ENCODE data around the gene COX8C. TPM values are rescaled to one million over a fixed set of nuclear protein-coding genes. Genes with fewer than 3 reads are reported as not detected.
"Not testable (repeated sequence)": the region's sequence is repeated elsewhere in the genome, so short reads cannot be mapped to it uniquely, and the experiment has no call there.

COX8C gene
- total and polyA plus RNA-seq, 2 experiments from 2014 or later, result 0.56 TPM; not detected in 1

- H3K4me1 ChIP-seq (ENCODE audit: low read depth), result peaks cover 5% of the 10 kb centered on the region
- no peak for DNase-seq (ENCODE audit: low read depth in 1 of 2, low spot score in 1 of 2)
- H3K27me3 ChIP-seq, result no peaks in the 10 kb centered on the region
- H3K27ac ChIP-seq, result no peak overlapping the region
- no peak overlapping the region for H3K4me3 ChIP-seq
- H3K9me3 ChIP-seq (ENCODE audit: low read depth), result no peaks in the 10 kb centered on the region
- no peak for TF ChIP-seq CTCF (IDR thresholded peaks at IDR 0.05; ENCODE audit: low read depth, low read length)
- H3K36me3 ChIP-seq, result no peaks in the 10 kb centered on the region
These were observed 32.8 kb downstream of the COX8C start for GRCh38 chr14:93379831-93380230.

GRCh38 chr14:93381644-93382043 is 34.7 kb downstream of the COX8C start:
- H3K27me3 ChIP-seq, result no peaks in the 10 kb centered on the region
- no peak for TF ChIP-seq CTCF (IDR thresholded peaks at IDR 0.05; ENCODE audit: low read depth, low read length)
- no peak overlapping the region for H3K4me3 ChIP-seq
- H3K36me3 ChIP-seq, result no peaks in the 10 kb centered on the region
- peaks cover 5% of the 10 kb centered on the region for H3K4me1 ChIP-seq (ENCODE audit: low read depth)
- H3K9me3 ChIP-seq (ENCODE audit: low read depth), result no peaks in the 10 kb centered on the region
- DNase-seq (ENCODE audit: low read depth in 1 of 2, low spot score in 1 of 2), result peak in 1 of 2 donors; percentile 57
- peak overlapping the region; percentile 28 for H3K27ac ChIP-seq

- H3K27ac ChIP-seq; H3K36me3 ChIP-seq; DNase-seq (ENCODE audit: low read depth in 1 of 2, low spot score in 1 of 2); H3K4me3 ChIP-seq; H3K4me1 ChIP-seq (ENCODE audit: low read depth); H3K9me3 ChIP-seq (ENCODE audit: low read depth); H3K27me3 ChIP-seq: not testable (repeated sequence)
These were observed 37.3 kb downstream of the COX8C start for GRCh38 chr14:93384256-93384655.

GRCh38 chr14:93395231-93395630 is 48.2 kb downstream of the COX8C start:
- no peaks in the 10 kb centered on the region for H3K27me3 ChIP-seq
- no peak overlapping the region for H3K4me3 ChIP-seq
- H3K36me3 ChIP-seq, result no peaks in the 10 kb centered on the region
- H3K9me3 ChIP-seq (ENCODE audit: low read depth), result no peaks in the 10 kb centered on the region
- TF ChIP-seq CTCF (IDR thresholded peaks at IDR 0.05; ENCODE audit: low read depth, low read length), result no peak
- no peak for DNase-seq (ENCODE audit: low read depth in 1 of 2, low spot score in 1 of 2)
- H3K4me1 ChIP-seq (ENCODE audit: low read depth), result peaks cover 11% of the 10 kb centered on the region
- no peak overlapping the region for H3K27ac ChIP-seq

- DNase-seq (ENCODE audit: low read depth in 1 of 2, low spot score in 1 of 2), result no peak
- H3K4me3 ChIP-seq, result no peak overlapping the region
- peak overlapping the region; percentile 49 for H3K27ac ChIP-seq
- peaks cover 11% of the 10 kb centered on the region for H3K4me1 ChIP-seq (ENCODE audit: low read depth)
- no peaks in the 10 kb centered on the region for H3K27me3 ChIP-seq
- no peaks in the 10 kb centered on the region for H3K9me3 ChIP-seq (ENCODE audit: low read depth)
- TF ChIP-seq CTCF (IDR thresholded peaks at IDR 0.05; ENCODE audit: low read depth, low read length), result no peak
- H3K36me3 ChIP-seq, result no peaks in the 10 kb centered on the region
These were observed 49.5 kb downstream of the COX8C start for GRCh38 chr14:93396456-93396855.

Other genes starting within 250 kb of the COX8C start
- 38.7 and 42.9 TPM in 2 replicates for gene ITPK1, start 231.3 kb upstream of the COX8C start, total RNA-seq
- 33.0 and 39.4 TPM in 2 replicates for gene ITPK1, start 231.3 kb upstream of the COX8C start, polyA plus RNA-seq
- 85.5 and 99.6 TPM in 2 replicates for gene MOAP1, start 162.3 kb upstream of the COX8C start, total RNA-seq
- gene MOAP1, start 162.3 kb upstream of the COX8C start, polyA plus RNA-seq, result 93.2 and 107 TPM in 2 replicates
- 7.5 and 10.5 TPM in 2 replicates for gene LYSET, start 161.9 kb upstream of the COX8C start, total RNA-seq
- 42.3 and 48.9 TPM in 2 replicates for gene LYSET, start 161.9 kb upstream of the COX8C start, polyA plus RNA-seq
- 9.2 and 18.1 TPM in 2 replicates for gene GON7, start 140.1 kb upstream of the COX8C start, total RNA-seq
- 22.2 and 24.6 TPM in 2 replicates for gene GON7, start 140.1 kb upstream of the COX8C start, polyA plus RNA-seq
- 24.6 and 27.2 TPM in 2 replicates for gene UBR7, start 139.9 kb upstream of the COX8C start, total RNA-seq
- gene UBR7, start 139.9 kb upstream of the COX8C start, polyA plus RNA-seq, result 29.1 and 31.9 TPM in 2 replicates
- 15.5 and 21.7 TPM in 2 replicates for gene BTBD7, start 14.1 kb upstream of the COX8C start, total RNA-seq
- gene BTBD7, start 14.1 kb upstream of the COX8C start, polyA plus RNA-seq, result 14.4 and 19.4 TPM in 2 replicates
- 1.7 and 6.5 TPM in 2 replicates for gene UNC79, start 83.8 kb downstream of the COX8C start, total RNA-seq
- 1.5 and 3.0 TPM in 2 replicates for gene UNC79, start 83.8 kb downstream of the COX8C start, polyA plus RNA-seq

All from cardiac muscle cell (in vitro differentiated cells and primary cell).